Measurements from ENCODE around the gene ZNF579. TPM values are rescaled to one million over a fixed set of nuclear protein-coding genes. Genes with fewer than 3 reads are reported as not detected.

The ZNF579 gene
- total RNA-seq, 1 experiment from 2014 or later: 19.9 TPM

- no peak for TF ChIP-seq CTCF (conservative IDR thresholded peaks at IDR 0.05)
- Histone ChIP-seq H4K8ac (replicated peaks; ENCODE audit: insufficient read length, low read depth, low read length) (peak within 1 kb of the TSS; percentile 86), H3K79me2 (ENCODE audit: insufficient read depth, low read length) (no peaks in the 10 kb centered on the region), H3K27ac (ENCODE audit: insufficient read length, low read depth, low read length) (peak within 1 kb of the TSS; percentile 95), H2AFZ (ENCODE audit: low read length) (no peak within 1 kb of the TSS), H3K4me1 (ENCODE audit: insufficient read depth, low read length) (peaks cover 2% of the 10 kb centered on the region; the same call in 1 of the 2 replicates), H4K91ac (ENCODE audit: insufficient read length, low read depth, low read length) (no peak within 1 kb of the TSS), H3K9me3 (ENCODE audit: control insufficient read depth, low read depth, low read length) (no peaks in the 10 kb centered on the region), H3T11ph (ENCODE audit: low read length) (peak within 1 kb of the TSS; percentile 94), H3K14ac (ENCODE audit: insufficient read depth, low read length) (peak within 1 kb of the TSS; percentile 100), H3K56ac (ENCODE audit: insufficient read length, low read depth, low read length) (peak within 1 kb of the TSS; percentile 90), H4K5ac (ENCODE audit: insufficient read length, low read depth, low read length) (peak within 1 kb of the TSS; percentile 98), H3K23me2 (ENCODE audit: insufficient read length, low read depth, low read length, poor library complexity, severe bottlenecking) (no peaks in the 10 kb centered on the region), H2BK5ac (ENCODE audit: insufficient read length, low read length) (peak within 1 kb of the TSS; percentile 98), H2BK12ac (ENCODE audit: insufficient read length, low read depth, low read length) (peak within 1 kb of the TSS; percentile 93), H2AK5ac (ENCODE audit: insufficient read length, low read length) (no peak within 1 kb of the TSS), H3K79me1 (ENCODE audit: insufficient read depth, low read depth, low read length, poor library complexity, severe bottlenecking) (no peaks in the 10 kb centered on the region), H3K4ac (ENCODE audit: low read depth, low read length) (no peak within 1 kb of the TSS; the same call in 1 of the 2 replicates), H3K4me2 (ENCODE audit: insufficient read depth, insufficient read length, low read length) (peak within 1 kb of the TSS; percentile 51), H2BK120ac (ENCODE audit: low read depth, low read length, poor library complexity, severe bottlenecking) (peak within 1 kb of the TSS; percentile 98), H2BK15ac (ENCODE audit: low read depth, low read length) (no peak within 1 kb of the TSS), H2BK20ac (ENCODE audit: low read depth, low read length, poor library complexity, severe bottlenecking) (no peak within 1 kb of the TSS), H3K23ac (ENCODE audit: insufficient read length, low read depth, low read length) (no peak within 1 kb of the TSS), H3K27me3 (ENCODE audit: insufficient read depth, low read length) (no peaks in the 10 kb centered on the region), H3K9ac (ENCODE audit: extremely low read depth, insufficient read length, low read length) (peak within 1 kb of the TSS; percentile 98), H4K20me1 (ENCODE audit: control insufficient read depth, insufficient read depth, insufficient read length) (no peaks in the 10 kb centered on the region), H3K18ac (ENCODE audit: insufficient read length, low read depth, low read length) (peak within 1 kb of the TSS; percentile 100)
- peak within 1 kb of the TSS; percentile 95 to 96 for H3K4me3 Mint-ChIP-seq
- WGBS (ENCODE audit: extremely low coverage, insufficient read length, low lambda C conversion rate): no CpG with 5 or more reads among the region's 23 CpGs
- H3K4me1 Mint-ChIP-seq: peaks cover 25 to 36% of the 10 kb centered on the region in 2 experiments
- peaks cover 2 to 4% of the 10 kb centered on the region in 2 experiments; a peak in 2 of 5 replicates for H3K9me3 Mint-ChIP-seq
- H3K36me3 Mint-ChIP-seq (ENCODE audit: insufficient read depth in 1 of 3, low read depth in 3 of 3): peaks cover 25 to 32% (median 29%) of the 10 kb centered on the region in 3 experiments; a peak in 6 of 7 replicates
- H3K27me3 Mint-ChIP-seq (ENCODE audit: low read depth): no peaks in the 10 kb centered on the region
- peak within 1 kb of the TSS; percentile 100 for H3K27ac Mint-ChIP-seq
- DNase-seq: peak; percentile 98
These were observed 18.8 kb upstream of the ZNF579 start, which contains the start of gene FIZ1 for GRCh38 chr19:55599468-55599841. TSS of gene FIZ1 (minus strand) at chr19:55599517. CDS start at chr19:55597865, 1,652 bp downstream.

Data from H9 (cell line).